Pancreas (tissue), 10 donors: Measurements from ENCODE around the gene ZNF318. TPM values are rescaled to one million over a fixed set of nuclear protein-coding genes. Genes with fewer than 3 reads are reported as not detected.
"Not testable (repeated sequence)": the region's sequence is repeated elsewhere in the genome, so short reads cannot be mapped to it uniquely, and the experiment has no call there.

Experiments used
- ATAC-seq, 4 donors: fragments of 200-7000 bp; cut with Tn5 transposase; one replicate each; pipeline versions ENCODE4 v1.8.0 to v1.9.1; 2020; ENCODE audit warnings: mild to moderate bottlenecking in 4 of 4, moderate library complexity in 4 of 4
- DNase-seq, 6 donors: peaks; one replicate each; pipeline ENCODE4 v3.0.0-alpha.2; 2020
- FAIRE-seq: peaks from 2 replicates; lab custom pipeline; 2012; peaks lifted over from hg19 to GRCh38; lab: Jason Lieb, UNC
- H3K27ac ChIP-seq, 4 donors: fragments of 200-600 bp; sonication (generic); 1 replicate in 3 of 4; 2 replicates in 1 of 4; pipeline versions ENCODE4 v1.5.0 to v1.8.0; 2020
- H3K27me3 ChIP-seq, 4 donors: fragments of 200-600 bp; one replicate each; pipeline ENCODE4 v1.8.0; 2021
- H3K36me3 ChIP-seq, 3 donors: fragments of 200-600 bp; sonication (generic) in 1 of 3; one replicate each; pipeline versions ENCODE4 v1.5.0 to v1.8.0; 2020 to 2021
- H3K4me1 ChIP-seq, 3 donors: fragments of 200-600 bp; one replicate each; pipeline ENCODE4 v1.8.0; 2021
- H3K4me3 ChIP-seq, 4 donors: fragments of 200-600 bp; sonication (generic) in 2 of 4; one replicate each; pipeline versions ENCODE4 v1.5.0 to v1.8.0; 2020 to 2021
- H3K9me3 ChIP-seq, 4 donors: fragments of 200-600 bp; one replicate each; pipeline ENCODE4 v1.8.0; 2021
- CTCF ChIP-seq, 4 donors: fragments of 200-600 bp; sonication (generic) in 3 of 4; IDR thresholded peaks; one replicate each; pipeline versions ENCODE4 v1.5.0 to v1.8.0; 2021; ENCODE audit warnings: antibody characterized with exemption in 4 of 4
- WGBS, 2 donors: extraction: QIAGEN DNeasy Blood & Tissue Kit; methylation state at CpG; one replicate each; pipeline ENCODE4 v1.1.7; 2013; 5-methylcytosine and 5-hydroxymethylcytosine counted together
- intact Hi-C, 3 donors: fragments of 100-400 bp; cut with DNase I; formaldehyde crosslinking; loops; one replicate each; pipeline versions ENCODE4 v1.11.1 to v1.14.2; 2022
- polyA plus RNA-seq, 2 donors: library from polyadenylated mRNA; stranded (reverse); fragments of 200-250 nt; gene quantifications; one replicate each; pipeline ENCODE4 v1.2.3, GENCODE V29; 2013
- total RNA-seq, 6 donors: library from RNA; stranded (reverse); fragmentation: NEBNext Ultra II Directional in 4 of 6; extraction: Animal tissue kit (Norgen Biotek cat#: 25700) in 4 of 6; gene quantifications; one replicate each; pipeline versions ENCODE4 v1.2.1 to v1.2.4, GENCODE V29; 2021 to 2023
- donor health status: healthy with polysubstance abuse.
- donor health status: DM: no; HTN: no; CAD: no; lungs with moderate emphysema.
- donor health status: DM: no; HTN: no; CAD: no.
- donor health status: control.
- donor health status: control.
- donor health status: Bipolar disorder and iron deficiency.
- donor health status: DM: yes; HTN: yes; CAD: no.
- donor health status: DM: no; HTN: no; CAD: no.
- donor health status: DM: no; HTN: no; CAD: no.
- donor health status: DM: yes; HTN: yes; CAD: no.

Gene ZNF318
- total and polyA plus RNA-seq, 8 donors = 6.2 to 13.0 (median 8.7) TPM

GRCh38 chr6:43399932-43400487 is 30.6 kb upstream of the ZNF318 start:
- no peak overlapping the region for H3K4me3 ChIP-seq
- FAIRE-seq (no peak), DNase-seq (no peak), ATAC-seq (no peak)
- no peak for TF ChIP-seq CTCF (IDR thresholded peaks at IDR 0.05)
- H3K36me3 ChIP-seq = no peaks in the 10 kb centered on the region
- WGBS, 2 donors = 84 to 85% methylated on average over 3 of the region's 3 CpGs
- H3K4me1 ChIP-seq = peaks cover 0 to 5% (median 0%) of the 10 kb centered on the region in 3 donors
- no peaks in the 10 kb centered on the region for H3K27me3 ChIP-seq
- intact Hi-C loops = no loop called here
- H3K9me3 ChIP-seq = no peaks in the 10 kb centered on the region
- H3K27ac ChIP-seq = no peak overlapping the region

GRCh38 chr6:43396408-43397149 is 27.1 kb upstream of the ZNF318 start:
- peaks cover 0 to 5% (median 0%) of the 10 kb centered on the region in 3 donors for H3K4me1 ChIP-seq

GRCh38 chr6:43395776-43396175 is 26.3 kb upstream of the ZNF318 start:
- DNase-seq = peak in 3 of 6 donors; percentile 38 to 66 (median 54)
- H3K27ac ChIP-seq = no peak overlapping the region

More at GRCh38 chr6:43396408-43397149, 27.1 kb upstream of the ZNF318 start:
- WGBS, 2 donors = 14 to 18% methylated on average over 6 of the region's 6 CpGs
- intact Hi-C loops = no loop called here
- no peak overlapping the region for H3K27ac ChIP-seq
- no peaks in the 10 kb centered on the region for H3K36me3 ChIP-seq
- no peak for TF ChIP-seq CTCF (IDR thresholded peaks at IDR 0.05)
- no peaks in the 10 kb centered on the region for H3K27me3 ChIP-seq
- no peak overlapping the region for H3K4me3 ChIP-seq
- peak in 3 of 4 donors; percentile 63 to 85 (median 66) for ATAC-seq
- no peak for DNase-seq
- no peak for FAIRE-seq
- H3K9me3 ChIP-seq = no peaks in the 10 kb centered on the region

GRCh38 chr6:43394982-43395381 is 25.5 kb upstream of the ZNF318 start:
- Histone ChIP-seq H3K27me3 (no peaks in the 10 kb centered on the region), H3K4me1 (peaks cover 0 to 5% (median 0%) of the 10 kb centered on the region in 3 donors), H3K4me3 (no peak overlapping the region), H3K36me3 (no peaks in the 10 kb centered on the region), H3K9me3 (no peaks in the 10 kb centered on the region), H3K27ac (no peak overlapping the region)
- ATAC-seq (no peak), FAIRE-seq (no peak), DNase-seq (no peak)
- intact Hi-C loops = no loop called here
- 97 to 98% methylated on average over 4 of the region's 4 CpGs for WGBS, 2 donors
- no peak for TF ChIP-seq CTCF (IDR thresholded peaks at IDR 0.05)

More at GRCh38 chr6:43395776-43396175, 26.3 kb upstream of the ZNF318 start:
- intact Hi-C loops = no loop called here
- Histone ChIP-seq H3K4me1 (peaks cover 0 to 5% (median 0%) of the 10 kb centered on the region in 3 donors), H3K36me3 (no peaks in the 10 kb centered on the region), H3K4me3 (no peak overlapping the region), H3K27me3 (no peaks in the 10 kb centered on the region), H3K9me3 (no peaks in the 10 kb centered on the region)
- ATAC-seq (peak in 2 of 4 donors; percentile 29 to 43), FAIRE-seq (no peak)
- WGBS, 2 donors = 54 to 57% methylated on average over 4 of the region's 4 CpGs
- TF ChIP-seq CTCF (IDR thresholded peaks at IDR 0.05) = no peak

GRCh38 chr6:43393602-43394001 is 24.2 kb upstream of the ZNF318 start:
- intact Hi-C loops = no loop called here
- no peak for TF ChIP-seq CTCF (IDR thresholded peaks at IDR 0.05)
- Histone ChIP-seq H3K4me3 (no peak overlapping the region), H3K9me3 (no peaks in the 10 kb centered on the region), H3K4me1 (peaks cover 0 to 5% (median 0%) of the 10 kb centered on the region in 3 donors), H3K27ac (no peak overlapping the region), H3K36me3 (no peaks in the 10 kb centered on the region), H3K27me3 (no peaks in the 10 kb centered on the region)
- ATAC-seq (no peak), FAIRE-seq (no peak), DNase-seq (no peak)
- WGBS, 2 donors = 72 to 81% methylated on average over 5 of the region's 5 CpGs

GRCh38 chr6:43393133-43393532 is 23.7 kb upstream of the ZNF318 start:
- FAIRE-seq, DNase-seq, H3K4me3 ChIP-seq, H3K27ac ChIP-seq, ATAC-seq, H3K27me3 ChIP-seq, H3K4me1 ChIP-seq, H3K36me3 ChIP-seq, H3K9me3 ChIP-seq, intact Hi-C loops: not testable (repeated sequence)
- WGBS, 2 donors = 66 to 69% methylated on average over 11 of the region's 11 CpGs
